Measurements from ENCODE around the gene ACSBG1. TPM values are rescaled to one million over a fixed set of nuclear protein-coding genes. Genes with fewer than 3 reads are reported as not detected.

The ACSBG1 gene
- total and polyA plus RNA-seq, 9 donors, result 0.15 to 2.2 (median 0.45) TPM; not detected in 2

GRCh38 chr15:78170848-78171773, 63.3 kb downstream of the ACSBG1 start:
- intact Hi-C loops (cut with DNase I), result no loop called here
- 91 to 94% (median 92%) methylated on average over 17 of the region's 17 CpGs for WGBS, 3 donors
- no peak overlapping the region for H3K4me3 ChIP-seq
- H3K9me3 ChIP-seq, result no peaks in the 10 kb centered on the region
- H3K4me1 ChIP-seq (ENCODE audit: insufficient read depth), result peaks cover 1% of the 10 kb centered on the region
- peaks cover 2% of the 10 kb centered on the region for H3K36me3 ChIP-seq
- no peak overlapping the region for H3K27ac ChIP-seq
- no peaks in the 10 kb centered on the region for H3K27me3 ChIP-seq
- TF ChIP-seq CTCF (IDR thresholded peaks at IDR 0.05) (no peak), EP300 (IDR thresholded peaks at IDR 0.05) (no peak), POLR2A (IDR thresholded peaks at IDR 0.05) (no peak)
- no peak for DNase-seq

DNA sequence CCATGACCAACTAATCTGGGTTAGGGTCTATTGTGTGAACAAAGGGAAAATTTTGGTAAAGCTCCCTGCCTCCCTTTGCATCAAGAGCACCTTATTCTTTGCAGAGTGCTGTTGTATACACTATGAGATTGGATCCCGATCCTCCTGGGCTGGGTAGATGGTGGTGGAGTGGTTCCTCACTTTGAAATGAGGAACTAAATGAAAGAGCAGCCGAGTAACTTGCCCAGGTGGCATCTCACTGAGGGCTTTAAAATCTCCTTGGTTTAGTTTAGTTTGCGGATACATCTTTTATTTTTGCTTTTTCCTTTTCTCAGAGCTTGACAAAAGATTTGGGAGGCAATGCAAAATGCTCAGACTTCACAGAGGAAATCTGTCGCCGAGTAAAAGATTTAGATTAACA, 65.8 kb downstream of the ACSBG1 start:
- no peak for DNase-seq
- intact Hi-C loops (cut with DNase I), result no loop called here
- no peak for TF ChIP-seq EP300 (IDR thresholded peaks at IDR 0.05)
- TF ChIP-seq CTCF (IDR thresholded peaks at IDR 0.05), result no peak
- no peak for TF ChIP-seq POLR2A (IDR thresholded peaks at IDR 0.05)
- Histone ChIP-seq H3K36me3 (peaks cover 2% of the 10 kb centered on the region), H3K4me1 (ENCODE audit: insufficient read depth) (peaks cover 1% of the 10 kb centered on the region), H3K27me3 (no peaks in the 10 kb centered on the region), H3K9me3 (no peaks in the 10 kb centered on the region), H3K27ac (no peak overlapping the region), H3K4me3 (no peak overlapping the region)
- WGBS, 3 donors, result 88 to 91% (median 89%) methylated on average over 5 of the region's 5 CpGs

DNA sequence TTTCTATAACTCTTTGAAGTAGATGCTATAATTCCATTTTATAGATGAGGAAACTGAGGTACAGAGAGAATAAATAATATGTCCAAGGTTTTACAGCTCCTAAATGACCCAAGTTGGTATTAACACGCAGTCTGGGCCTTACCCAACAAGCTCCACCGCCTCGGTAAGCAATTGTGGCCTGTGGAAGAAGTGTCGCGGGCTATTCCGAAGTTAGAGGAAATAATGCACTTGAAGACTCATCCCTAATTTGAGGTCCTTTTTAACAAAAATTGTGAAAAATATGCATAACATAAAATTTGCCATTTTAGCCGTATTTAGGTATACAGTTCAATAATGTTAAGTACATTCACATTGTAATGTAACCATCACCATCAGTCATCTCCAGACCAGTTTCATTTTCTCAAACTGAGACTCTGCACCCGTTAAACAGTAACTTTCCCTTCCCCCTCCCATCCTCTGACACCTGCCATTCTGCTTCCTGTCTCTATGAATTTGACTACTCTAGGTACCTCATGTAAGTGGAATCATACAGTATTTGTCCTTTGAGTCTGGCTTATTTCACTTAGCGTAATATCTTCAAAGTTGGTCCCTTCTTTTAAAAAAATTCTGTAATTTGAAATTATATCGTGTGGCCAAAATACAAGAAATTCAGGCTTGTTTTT, 67.0 kb downstream of the ACSBG1 start:
- TF ChIP-seq CTCF (IDR thresholded peaks at IDR 0.05) (no peak), POLR2A (IDR thresholded peaks at IDR 0.05) (no peak), EP300 (IDR thresholded peaks at IDR 0.05) (no peak)
- H3K4me3 ChIP-seq, result no peak overlapping the region
- no peak overlapping the region for H3K27ac ChIP-seq
- no peaks in the 10 kb centered on the region for H3K4me1 ChIP-seq (ENCODE audit: insufficient read depth)
- no peak for DNase-seq
- peaks cover 2% of the 10 kb centered on the region for H3K36me3 ChIP-seq
- H3K9me3 ChIP-seq, result no peaks in the 10 kb centered on the region
- 91 to 95% (median 94%) methylated on average over 10 of the region's 10 CpGs for WGBS, 3 donors
- no peaks in the 10 kb centered on the region for H3K27me3 ChIP-seq
- intact Hi-C loops (cut with DNase I), result no loop called here

GRCh38 chr15:78164010-78164409, 70.4 kb downstream of the ACSBG1 start:
- DNase-seq, result no peak
- 91 to 92% (median 92%) methylated on average over 2 of the region's 2 CpGs for WGBS, 3 donors
- H3K4me1 ChIP-seq (ENCODE audit: insufficient read depth), result no peaks in the 10 kb centered on the region
- H3K36me3 ChIP-seq, result peaks cover 2% of the 10 kb centered on the region
- H3K27me3 ChIP-seq, result no peaks in the 10 kb centered on the region
- H3K9me3 ChIP-seq, result no peaks in the 10 kb centered on the region
- no peak overlapping the region for H3K4me3 ChIP-seq
- no peak for TF ChIP-seq CTCF (IDR thresholded peaks at IDR 0.05)
- TF ChIP-seq EP300 (IDR thresholded peaks at IDR 0.05), result no peak
- no peak for TF ChIP-seq POLR2A (IDR thresholded peaks at IDR 0.05)
- intact Hi-C loops (cut with DNase I), result loop anchor here in 1 of 4 donors (5.0 kb wide), 1 partner anchor 563 kb away; no protein-coding TSS in a partner anchor
- H3K27ac ChIP-seq, result no peak overlapping the region

Measured in ovary (tissue), 9 donors.